Measurements from ENCODE around the gene E2F6. TPM values are rescaled to one million over a fixed set of nuclear protein-coding genes. Genes with fewer than 3 reads are reported as not detected.

Gene E2F6
- total RNA-seq, 1 donor from 2014 or later, result 18.7 TPM

DNA sequence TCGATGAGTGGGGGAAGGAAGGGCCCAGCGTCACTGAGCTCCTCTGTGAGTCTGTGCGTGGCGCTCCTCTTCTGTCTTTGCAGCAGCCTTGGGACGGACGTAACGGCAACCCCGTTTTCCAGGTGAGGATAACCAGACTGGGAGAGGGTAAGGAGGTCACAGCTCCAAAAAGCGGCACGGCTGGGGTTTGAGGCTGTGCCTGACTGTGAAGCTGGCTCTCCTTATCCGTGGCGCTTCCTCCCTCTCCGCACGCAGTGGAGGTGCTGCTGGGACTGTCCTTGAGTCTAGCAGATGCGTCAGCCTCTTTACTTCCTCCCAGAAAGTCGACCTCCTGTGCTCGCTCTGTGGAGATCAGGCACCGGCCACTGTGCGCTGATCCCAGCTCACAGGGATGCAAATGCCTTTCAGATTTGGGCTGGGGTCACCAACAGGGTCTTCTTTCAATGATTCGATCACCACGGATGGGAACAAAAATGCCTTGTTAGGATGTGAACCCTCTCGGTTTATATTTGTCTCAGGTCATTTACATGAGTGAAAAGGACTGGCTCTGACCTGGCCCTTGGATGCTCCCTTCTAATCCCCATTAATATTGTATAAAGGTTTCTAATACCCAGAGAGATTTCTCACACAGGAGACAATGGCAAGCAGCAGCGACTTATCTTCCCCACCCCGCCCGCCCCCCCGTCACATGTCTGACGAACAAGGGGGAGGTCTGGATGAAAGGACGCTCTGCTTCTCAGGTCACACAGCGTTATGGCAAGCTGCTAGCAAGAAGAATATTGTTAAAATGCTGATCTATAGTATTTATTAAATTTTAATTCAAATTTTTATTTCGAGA lies 30.1 kb upstream of the E2F6 start:
- intact Hi-C loops (cut with DNase I), result no loop called here
- DNase-seq (ENCODE audit: low spot score), result no peak

DNA sequence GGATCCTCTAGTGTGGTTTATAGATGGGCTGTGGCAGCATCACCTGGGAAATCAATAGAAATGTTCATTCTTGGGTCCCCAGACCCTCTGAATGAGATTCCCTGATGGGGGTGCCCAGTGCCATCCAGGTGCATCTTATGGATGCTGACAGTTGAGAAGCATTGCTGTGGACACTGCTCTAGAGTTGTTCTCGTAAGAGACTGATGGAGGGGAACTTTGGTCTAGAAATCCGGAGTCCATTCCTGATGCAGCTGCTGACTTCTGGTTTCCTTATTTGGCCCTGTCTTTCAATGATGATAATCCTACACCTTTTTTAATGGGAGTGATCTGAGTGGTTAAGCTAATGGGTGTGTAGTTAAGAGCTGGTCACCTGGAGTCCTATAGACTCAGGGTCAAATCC lies 28.3 kb upstream of the E2F6 start:
- DNase-seq (ENCODE audit: low spot score), result no peak
- intact Hi-C loops (cut with DNase I), result no loop called here

DNA sequence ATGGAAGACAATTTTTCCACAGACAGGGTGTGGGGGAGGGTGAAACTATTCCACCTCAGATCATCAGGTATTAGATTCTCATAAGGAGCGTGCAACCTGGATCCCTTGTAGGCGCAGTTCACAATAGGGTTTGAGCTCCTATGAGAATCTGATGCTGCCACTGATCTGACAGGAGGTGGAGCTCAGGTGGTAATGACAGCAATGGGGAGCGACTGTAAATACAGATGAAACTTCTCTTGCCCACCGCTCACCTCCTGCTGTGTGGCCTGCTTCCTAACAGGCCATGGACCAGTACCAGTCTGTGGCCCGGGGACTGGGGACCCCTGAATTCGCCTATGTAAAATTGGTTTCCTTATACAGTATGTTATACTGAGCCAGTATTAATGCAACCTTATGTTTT lies 27.3 kb upstream of the E2F6 start:
- intact Hi-C loops (cut with DNase I), result no loop called here
- no peak for DNase-seq (ENCODE audit: low spot score)

DNA sequence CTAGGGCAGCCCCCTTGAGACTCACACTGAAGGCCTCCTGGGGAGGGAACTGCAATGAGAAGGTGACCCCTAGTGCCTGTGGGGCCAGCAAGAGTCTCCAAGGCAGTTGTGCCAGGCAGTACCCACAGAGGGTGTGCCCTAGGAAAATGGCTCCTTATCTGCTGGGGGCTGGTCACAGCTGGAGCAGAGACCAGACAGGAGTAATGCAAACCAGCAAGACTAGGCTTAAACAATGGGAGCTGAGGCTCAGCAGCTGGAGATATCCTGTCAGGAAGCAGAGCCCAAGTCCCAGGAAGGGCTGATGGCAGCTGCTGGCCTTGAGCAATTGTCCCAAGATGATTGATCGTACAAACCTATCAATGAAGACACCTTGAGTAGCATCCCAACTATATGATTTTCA lies 26.8 kb upstream of the E2F6 start:
- DNase-seq (ENCODE audit: low spot score), result no peak
- intact Hi-C loops (cut with DNase I), result no loop called here

DNA sequence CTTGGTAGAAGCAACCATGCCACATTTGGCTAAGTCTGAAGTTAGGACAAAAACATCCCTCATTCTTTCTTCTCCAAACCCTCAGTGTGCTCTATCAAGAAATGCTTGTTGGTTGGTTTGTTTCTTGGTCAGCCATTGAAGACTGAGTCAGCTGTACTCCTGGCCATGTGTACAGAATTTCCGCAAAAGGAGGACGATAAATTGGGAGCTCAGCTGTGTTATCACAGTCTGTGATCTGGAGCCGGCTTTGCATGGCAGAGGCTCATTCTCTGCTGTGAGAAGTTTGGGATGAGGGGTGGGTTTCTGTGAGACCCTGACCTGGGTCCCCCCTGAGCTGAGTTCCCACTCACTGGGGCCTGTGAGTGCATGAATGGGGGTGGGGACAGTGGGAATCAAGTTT lies 26.3 kb upstream of the E2F6 start:
- no peak for DNase-seq (ENCODE audit: low spot score)
- intact Hi-C loops (cut with DNase I), result no loop called here

DNA sequence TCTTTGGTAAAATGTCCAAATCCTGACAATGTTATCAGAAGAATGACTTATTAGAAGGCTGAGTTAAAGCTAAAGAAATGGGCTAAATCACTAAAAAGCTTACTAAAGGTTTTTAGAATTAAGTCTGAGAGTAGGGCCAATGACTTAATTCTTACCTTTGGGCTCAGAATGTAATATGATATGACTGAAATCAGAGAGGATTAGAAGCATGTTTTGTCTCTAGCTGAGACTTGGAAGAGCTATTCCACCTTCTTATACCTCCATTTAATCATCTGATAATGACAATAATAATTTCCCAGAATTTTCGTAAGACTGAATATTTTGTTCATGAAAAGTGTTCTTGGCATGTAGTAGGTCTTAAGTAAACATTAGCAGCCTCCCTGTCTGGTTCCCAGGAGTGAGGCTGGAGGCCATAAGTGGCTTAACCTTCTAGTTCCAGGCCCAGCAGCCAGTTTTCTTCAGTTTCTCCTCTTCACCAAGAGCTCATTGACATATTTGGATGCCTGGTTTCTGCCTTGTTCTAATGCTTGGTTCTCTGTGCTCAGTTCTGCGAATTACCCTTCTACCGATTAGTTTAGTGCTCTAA lies 25.5 kb upstream of the E2F6 start:
- no peak for DNase-seq (ENCODE audit: low spot score)
- intact Hi-C loops (cut with DNase I), result no loop called here

DNA sequence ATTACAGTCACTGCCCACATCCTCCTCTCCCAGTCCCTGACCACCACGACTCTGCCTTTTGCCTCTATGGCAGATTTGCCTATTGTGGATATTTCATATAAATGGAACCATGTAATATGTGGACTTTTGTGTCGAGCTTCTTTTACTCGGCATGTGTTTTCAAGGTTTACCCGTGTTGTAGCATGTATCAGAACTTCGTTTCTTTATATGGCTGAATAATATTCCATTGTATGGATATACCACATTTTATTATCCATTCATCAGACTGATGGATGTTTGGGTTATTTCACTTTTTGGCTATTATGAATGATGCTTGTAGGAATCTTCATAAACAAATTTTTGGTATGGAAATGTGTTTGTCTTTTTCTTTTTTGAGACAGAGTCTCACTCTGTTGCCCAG lies 24.2 kb upstream of the E2F6 start:
- DNase-seq (ENCODE audit: low spot score), result no peak
- intact Hi-C loops (cut with DNase I), result no loop called here

DNA sequence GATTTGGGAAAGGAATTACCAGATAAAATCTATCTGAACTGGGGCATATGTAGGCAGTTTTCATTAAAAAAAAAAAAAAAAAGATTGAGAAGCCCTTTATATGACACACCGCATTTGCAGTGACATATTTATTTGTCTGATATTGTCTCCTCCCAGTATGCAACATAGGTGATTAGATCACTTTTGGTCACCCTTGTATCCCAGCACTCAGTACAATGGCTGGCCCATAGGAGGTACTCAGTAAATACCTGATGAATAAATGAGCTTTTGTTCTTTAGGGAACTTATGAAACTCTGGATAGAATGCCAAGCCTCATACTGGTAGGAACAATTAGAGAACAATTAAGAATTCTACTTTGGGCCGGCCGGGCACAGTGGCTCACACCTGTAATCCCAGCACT lies 22.8 kb upstream of the E2F6 start:
- intact Hi-C loops (cut with DNase I), result loop anchor here (10.0 kb wide), 1 partner anchor 186 kb away; the partner anchor contains the start of gene NTSR2

DNA sequence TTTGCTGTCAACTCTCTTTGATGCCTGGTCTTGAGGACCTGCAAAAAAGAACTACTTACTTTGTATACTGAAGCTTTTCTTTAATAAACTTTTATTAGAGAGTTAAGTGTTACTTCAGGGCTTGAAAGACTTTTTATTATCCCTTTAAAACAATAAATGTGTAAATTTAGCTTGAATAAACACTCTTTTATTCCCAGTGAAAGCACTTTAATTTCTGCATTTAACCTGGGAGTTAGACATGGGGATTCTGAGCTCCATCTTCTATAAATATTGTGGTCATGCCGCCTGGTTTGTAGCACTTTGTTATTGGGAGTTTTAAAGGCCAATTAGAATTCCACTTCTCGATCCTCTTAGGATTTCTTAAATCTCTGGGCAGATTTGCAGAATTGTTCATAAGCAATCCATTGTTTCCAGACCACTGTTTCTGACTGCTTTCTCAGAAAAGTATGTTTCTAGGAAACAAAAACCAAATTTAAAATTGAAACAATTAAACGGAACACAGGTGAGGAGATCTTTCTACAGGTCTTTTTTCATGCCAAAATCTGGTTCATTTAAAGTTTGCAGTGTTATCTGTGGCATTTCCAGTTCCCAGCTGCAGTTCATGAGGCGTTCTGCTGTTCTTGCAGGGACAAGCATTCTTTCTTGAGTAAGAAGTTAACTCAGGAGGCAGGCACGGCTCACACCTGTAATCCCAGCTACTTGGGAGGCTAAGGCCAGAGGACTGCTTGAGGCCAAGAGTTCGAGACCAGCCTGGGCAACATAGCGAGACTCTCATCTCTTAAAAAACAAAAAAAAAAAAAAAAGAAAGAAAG lies 18.1 kb upstream of the E2F6 start:
- no peak for DNase-seq (ENCODE audit: low spot score)
- intact Hi-C loops (cut with DNase I), result loop anchor here (10.0 kb wide), 1 partner anchor 191 kb away; the partner anchor contains the start of gene NTSR2

More for the DNA sequence above, 22.8 kb upstream of the E2F6 start:
- DNase-seq (ENCODE audit: low spot score), result no peak

DNA sequence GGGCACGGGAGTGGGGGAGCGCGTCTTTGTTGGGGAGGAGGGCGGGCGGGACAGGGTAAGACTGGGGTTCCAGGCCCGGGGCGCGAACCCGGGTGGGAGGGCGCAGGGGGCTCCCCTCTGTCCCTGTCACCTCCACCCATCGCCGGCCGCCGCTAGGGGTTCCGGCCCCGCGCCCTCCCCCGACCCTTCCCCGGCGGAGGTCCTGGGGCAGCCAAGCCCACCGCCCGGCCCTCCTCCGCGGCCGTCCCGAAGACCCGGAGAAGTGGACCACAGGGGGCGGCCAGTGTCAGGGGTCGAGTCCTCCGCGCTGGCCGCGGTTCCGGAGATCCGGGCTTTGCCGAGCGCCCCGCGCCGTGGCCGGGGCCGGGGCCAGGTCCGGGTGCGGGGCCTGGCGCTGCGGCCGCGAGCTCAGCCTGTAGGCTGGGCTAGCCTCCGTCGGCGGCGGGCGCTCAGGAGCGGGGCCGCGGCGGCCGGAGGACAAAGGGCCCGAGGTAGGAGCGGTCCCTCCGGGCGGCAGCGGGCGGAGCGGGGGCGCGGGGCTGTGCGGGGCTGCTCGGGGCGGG lies 16.6 kb upstream of the E2F6 start:
- intact Hi-C loops (cut with DNase I), result loop anchor here (10.0 kb wide), 1 partner anchor 192 kb away; the partner anchor contains the start of gene NTSR2
- DNase-seq (ENCODE audit: low spot score), result no peak

DNA sequence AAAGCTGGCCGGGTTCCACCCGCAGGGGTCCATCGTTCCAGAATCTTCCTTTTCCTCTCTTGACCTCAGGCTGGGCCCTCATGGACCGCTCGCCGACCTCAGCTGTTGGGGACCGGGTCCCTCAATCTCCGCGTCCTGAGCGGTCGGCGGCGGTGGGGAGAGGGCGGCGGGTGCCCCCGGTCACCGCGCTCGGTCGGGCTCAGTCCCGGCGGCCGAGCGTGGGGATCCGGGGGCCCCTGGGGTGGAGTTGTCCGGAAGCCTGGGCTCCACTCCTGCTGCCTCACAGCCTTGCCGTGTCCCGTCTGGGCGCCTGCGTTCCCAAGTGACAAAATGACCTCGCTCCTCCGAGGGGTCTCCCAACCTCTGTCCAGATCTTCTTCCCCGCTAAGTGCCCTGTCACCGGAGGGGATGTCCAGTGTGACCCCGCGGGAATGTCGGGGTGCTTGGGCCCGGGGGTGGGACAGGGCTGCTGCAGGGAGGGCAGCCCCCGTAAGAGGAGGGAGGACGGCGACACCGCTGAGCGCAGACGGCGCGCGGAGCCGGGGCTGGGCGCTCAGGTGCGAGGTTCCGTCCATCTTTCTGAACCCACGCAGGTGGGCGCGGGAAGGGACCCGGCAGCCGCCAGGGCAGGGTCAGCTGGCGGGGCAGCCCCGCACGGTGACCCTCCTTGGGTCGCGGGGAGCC lies 16.0 kb upstream of the E2F6 start:
- intact Hi-C loops (cut with DNase I), result loop anchor here (10.0 kb wide), 1 partner anchor 193 kb away; the partner anchor contains the start of gene NTSR2
- DNase-seq (ENCODE audit: low spot score), result no peak

DNA sequence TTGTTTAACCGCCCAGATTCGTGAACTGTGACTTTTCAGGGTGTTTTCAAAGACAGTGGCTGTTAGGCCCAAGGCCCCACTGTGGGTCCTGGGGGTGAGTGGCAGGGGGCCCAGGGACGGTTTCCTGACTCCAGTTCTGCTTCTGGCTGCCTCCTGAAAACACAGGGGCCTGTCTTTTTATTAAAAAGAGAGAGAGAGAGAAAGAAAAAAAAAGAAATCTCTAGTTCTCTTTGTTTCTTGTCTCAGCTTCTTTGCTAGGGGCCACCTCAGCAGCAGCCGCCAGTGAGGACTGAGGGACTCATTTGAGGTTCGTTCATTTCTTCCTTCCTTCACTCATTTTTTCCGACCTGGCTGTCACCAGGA lies 15.4 kb upstream of the E2F6 start:
- DNase-seq (ENCODE audit: low spot score), result no peak
- intact Hi-C loops (cut with DNase I), result loop anchor here (10.0 kb wide), 1 partner anchor 193 kb away; the partner anchor contains the start of gene NTSR2

DNA sequence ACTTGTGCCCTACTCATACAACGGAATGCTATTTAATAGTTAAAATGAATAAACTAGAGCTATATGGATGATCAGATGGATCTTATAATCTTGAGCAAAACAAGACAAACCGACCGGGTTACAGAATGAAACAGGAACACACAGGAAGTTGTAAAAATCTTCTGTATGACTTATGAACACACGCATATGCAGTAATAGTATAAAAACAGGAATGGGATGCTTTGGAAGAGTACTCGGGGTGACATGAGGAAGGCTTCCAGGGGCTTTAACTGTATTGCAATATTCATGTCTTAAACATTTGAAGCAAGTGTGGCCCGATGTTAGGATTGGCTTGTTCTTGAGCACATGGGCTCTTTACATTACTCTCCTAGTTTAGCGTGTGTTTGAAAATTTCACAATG lies 14.9 kb upstream of the E2F6 start:
- DNase-seq (ENCODE audit: low spot score), result no peak
- intact Hi-C loops (cut with DNase I), result loop anchor here (10.0 kb wide), 1 partner anchor 194 kb away; the partner anchor contains the start of gene NTSR2

DNA sequence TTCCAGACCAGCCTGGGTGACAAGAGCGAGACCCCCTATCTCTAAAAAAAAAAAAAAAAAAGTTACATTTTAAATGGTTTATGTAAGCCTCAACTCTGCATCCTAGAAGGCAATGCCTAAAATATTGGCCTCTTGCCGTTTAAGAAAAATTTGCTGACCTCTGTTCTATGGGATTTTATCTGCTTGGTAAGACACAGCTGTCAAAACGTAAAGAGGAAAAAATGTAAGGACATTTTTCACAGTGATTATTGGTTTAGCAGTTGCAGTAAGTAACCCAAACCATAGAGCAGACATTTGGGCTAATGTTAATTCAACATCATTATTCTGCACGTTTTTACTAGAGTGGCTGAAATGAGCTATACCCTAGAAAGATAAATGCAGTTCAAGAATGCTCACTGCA lies 14.4 kb upstream of the E2F6 start:
- intact Hi-C loops (cut with DNase I), result loop anchor here (10.0 kb wide), 1 partner anchor 194 kb away; the partner anchor contains the start of gene NTSR2
- no peak for DNase-seq (ENCODE audit: low spot score)

DNA sequence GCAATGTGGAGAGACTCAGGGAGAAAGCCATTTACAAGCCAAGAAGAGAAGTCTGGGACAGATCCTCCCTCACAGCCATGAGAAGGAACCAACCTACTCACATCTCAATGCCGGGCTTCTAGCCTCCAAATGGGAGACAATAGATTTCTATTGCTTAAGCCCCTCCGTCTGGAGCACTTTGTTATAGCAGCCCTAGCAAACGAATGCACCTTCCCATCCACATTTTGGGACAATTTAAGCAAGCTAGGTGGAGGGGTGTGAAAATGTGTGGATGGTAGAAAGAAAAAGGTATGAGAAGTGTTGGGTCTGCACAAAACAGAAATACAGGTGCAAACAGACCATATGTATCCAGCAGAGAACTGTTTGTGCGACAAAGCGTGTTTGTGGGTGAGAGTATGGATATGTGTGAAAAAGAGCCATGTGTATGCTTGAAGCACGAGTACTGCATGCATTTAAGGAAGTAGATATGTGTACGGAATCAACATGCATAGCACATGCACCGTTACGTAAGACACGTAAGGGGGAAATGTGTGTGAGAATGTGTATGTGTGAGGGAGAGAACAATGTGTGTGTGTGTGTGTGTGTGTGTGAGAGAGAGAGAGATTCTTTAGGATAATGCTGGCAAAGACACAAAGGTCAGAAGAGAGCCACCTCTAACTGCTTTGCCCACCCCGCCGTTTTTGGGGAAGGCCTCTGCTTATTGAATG lies 13.1 kb upstream of the E2F6 start:
- intact Hi-C loops (cut with DNase I), result loop anchor here (1.0 kb wide), 1 partner anchor 105 kb away; no protein-coding TSS in a partner anchor
- no peak for DNase-seq (ENCODE audit: low spot score)

DNA sequence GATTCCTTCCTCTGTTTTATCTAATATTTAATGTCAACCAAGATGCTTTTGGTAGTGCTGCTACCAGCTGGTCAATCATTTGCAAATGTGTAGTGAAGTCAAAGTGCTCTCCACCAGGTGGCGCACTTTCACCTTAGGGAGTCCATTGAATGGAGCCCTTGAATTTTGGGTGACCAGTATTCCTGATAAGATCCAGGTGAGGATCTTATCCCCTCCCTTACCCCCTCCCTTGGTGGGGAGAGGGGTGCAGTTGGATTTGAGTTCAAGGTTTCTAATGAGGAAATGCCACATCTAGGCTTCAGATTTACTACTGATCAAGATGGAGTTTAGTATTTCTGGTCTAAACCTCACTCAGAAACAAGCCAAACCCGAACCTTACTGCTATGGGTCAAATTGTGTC lies 12.0 kb upstream of the E2F6 start:
- intact Hi-C loops (cut with DNase I), result loop anchor here (1.0 kb wide), 1 partner anchor 106 kb away; no protein-coding TSS in a partner anchor
- peak; percentile 89 for DNase-seq (ENCODE audit: low spot score)

DNA sequence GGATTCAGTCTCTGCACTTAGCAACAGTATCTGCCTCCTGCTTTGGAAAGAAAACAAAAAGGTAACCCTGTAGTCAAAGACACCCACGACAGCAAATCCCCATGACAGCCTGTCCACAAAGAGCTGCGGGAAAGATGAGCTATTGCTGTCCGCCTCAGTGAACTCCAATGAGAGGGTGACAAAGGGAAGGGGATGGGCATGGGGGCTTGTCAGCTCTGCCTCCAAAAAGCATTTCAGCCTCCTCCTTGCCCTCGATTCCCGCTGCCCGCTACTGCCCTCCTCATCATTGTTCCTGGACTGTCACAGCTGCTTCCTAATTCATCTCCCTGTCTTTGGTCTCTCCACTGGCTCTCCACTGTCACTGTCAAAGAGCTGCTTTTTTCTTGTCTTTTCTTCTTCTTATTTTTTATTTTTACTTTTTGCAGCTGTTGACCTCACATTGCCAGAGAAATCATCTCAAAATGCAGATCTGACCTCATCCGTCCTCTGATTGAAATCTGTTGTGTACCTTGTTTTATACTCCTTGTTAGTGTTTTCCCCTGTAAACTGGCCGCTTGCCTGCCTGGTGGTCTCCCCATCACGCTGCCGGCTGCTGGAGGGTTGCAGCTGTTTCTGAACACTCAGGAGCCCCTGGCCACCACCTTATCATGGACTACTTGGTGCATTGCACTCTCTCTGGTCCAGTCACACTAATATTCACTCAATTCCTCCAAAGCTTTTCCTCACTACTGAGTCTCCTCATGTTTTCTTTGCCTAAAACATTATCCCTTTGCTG lies 7.9 kb upstream of the E2F6 start:
- DNase-seq (ENCODE audit: low spot score), result no peak
- intact Hi-C loops (cut with DNase I), result no loop called here

DNA sequence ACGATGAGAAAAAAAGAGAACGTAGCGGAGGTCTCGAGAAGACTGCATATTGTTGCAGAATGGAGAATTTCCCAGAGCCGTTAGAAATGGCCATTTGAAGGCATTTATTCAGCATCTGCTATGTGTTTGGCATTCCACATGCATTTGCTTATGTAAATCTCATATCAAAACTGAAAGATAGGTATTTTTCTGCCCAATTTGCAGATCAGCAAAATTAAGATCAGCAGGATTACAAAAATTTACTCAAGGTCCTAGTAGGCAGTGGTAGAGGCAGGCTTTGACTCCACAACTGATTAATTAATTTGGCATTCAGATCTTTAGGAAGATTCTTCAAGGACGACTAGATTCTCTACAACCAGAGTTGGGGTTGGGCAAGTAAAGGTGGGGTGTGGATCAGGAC lies 1.8 kb upstream of the E2F6 start:
- intact Hi-C loops (cut with DNase I), result no loop called here

More for the DNA sequence above, 1.8 kb upstream of the E2F6 start:
- no peak for DNase-seq (ENCODE audit: low spot score)

Data from cardiac septum (tissue), 1 donor.